DND-41 (cell line): ENCODE measurements around the gene C15orf40.

Source experiments
- ATAC-seq: fragments of 200-7000 bp; cut with Tn5 transposase; 3 replicates; pipeline ENCODE4 v1.9.1; 2021; ENCODE audit warnings: low read depth; ENCODE audit not compliant: insufficient read depth
- DNase-seq: peaks from one replicate; pipeline ENCODE4 v3.0.0-alpha.2; 2020
- H2AFZ ChIP-seq: 2 replicates; pipeline ENCODE4 v1.6.0; 2012; ENCODE audit warnings: low read depth, low read length
- H3K27ac ChIP-seq: 2 replicates; pipeline ENCODE4 v1.5.1; 2012; ENCODE audit warnings: low read length, inconsistent platforms
- H3K27me3 ChIP-seq: fragments of 200-600 bp; sonication (generic); 2 replicates; pipeline ENCODE4 v1.6.0; 2012; ENCODE audit warnings: low read length, mild to moderate bottlenecking, inconsistent platforms; ENCODE audit not compliant: insufficient read depth, poor library complexity
- H3K36me3 ChIP-seq: 2 replicates; pipeline ENCODE4 v1.5.1; 2012; ENCODE audit warnings: low read length, inconsistent platforms; ENCODE audit not compliant: insufficient read depth
- H3K4me1 ChIP-seq: 2 replicates; pipeline ENCODE4 v1.5.1; 2012; ENCODE audit warnings: mild to moderate bottlenecking, low read length; ENCODE audit not compliant: insufficient read depth
- H3K4me2 ChIP-seq: 2 replicates; pipeline ENCODE4 v1.6.0; 2012; ENCODE audit warnings: mild to moderate bottlenecking, moderate library complexity, low read length, inconsistent platforms; ENCODE audit not compliant: insufficient read depth
- H3K4me3 ChIP-seq, 2 experiments: fragments of 200-600 bp in 1 of 2; shearing (Covaris generic) in 1 of 2; 2 replicates each; pipeline ENCODE4 v1.5.1; 2012 to 2016; ENCODE audit warnings: inconsistent platforms in 2 of 2, low read length in 2 of 2, mild to moderate bottlenecking in 2 of 2, low read depth in 1 of 2, moderate library complexity in 1 of 2
- H3K79me2 ChIP-seq: 2 replicates; pipeline ENCODE4 v1.6.0; 2012; ENCODE audit warnings: low read length, inconsistent platforms; ENCODE audit not compliant: insufficient read depth
- H3K9ac ChIP-seq: 2 replicates; pipeline ENCODE4 v1.6.0; 2012; ENCODE audit warnings: low read depth, mild to moderate bottlenecking, inconsistent platforms, low read length, moderate library complexity
- H3K9me3 ChIP-seq: 2 replicates; pipeline ENCODE4 v1.5.1; 2012; ENCODE audit warnings: low read length, moderate library complexity, mild to moderate bottlenecking, inconsistent platforms; ENCODE audit not compliant: insufficient read depth, severe bottlenecking
- H4K20me1 ChIP-seq: 2 replicates; pipeline ENCODE4 v1.6.0; 2012; ENCODE audit warnings: low read length; ENCODE audit not compliant: insufficient read depth
- CTCF ChIP-seq: IDR thresholded peaks from 2 replicates; pipeline ENCODE4 v1.5.1; 2012; ENCODE audit warnings: borderline replicate concordance, low read length, moderate library complexity, mild to moderate bottlenecking; ENCODE audit not compliant: poor library complexity, severe bottlenecking; ENCODE audit errors: extremely low read depth
- EZH2 ChIP-seq: IDR thresholded peaks from 3 replicates; pipeline ENCODE4 v1.6.1; 2012; ENCODE audit warnings: borderline replicate concordance, low read depth, mild to moderate bottlenecking, moderate library complexity, low read length, inconsistent platforms; ENCODE audit not compliant: severe bottlenecking

The C15orf40 gene

GRCh38 chr15:83011271-83012075 is at the start of gene C15orf40:
Gene C15orf40, minus strand, starts transcription at chr15:83011639. Its CDS starts 32 bp downstream, at chr15:83011607.
- ATAC-seq, result peak; percentile 82

GRCh38 chr15:83057696-83058376 is 46.4 kb upstream of the C15orf40 start:
- H3K4me2 ChIP-seq, result no peak overlapping the region
- no peak overlapping the region for H3K9ac ChIP-seq
- H3K9me3 ChIP-seq, result no peaks in the 10 kb centered on the region
- H3K4me3 ChIP-seq, result no peak overlapping the region
- DNase-seq (no peak), ATAC-seq (no peak)
- H3K36me3 ChIP-seq, result peaks cover 63% of the 10 kb centered on the region
- H2AFZ ChIP-seq, result no peak overlapping the region
- peaks cover 37% of the 10 kb centered on the region; the same call in 1 of the 2 replicates for H4K20me1 ChIP-seq
- no peaks in the 10 kb centered on the region for H3K27me3 ChIP-seq
- no peak overlapping the region for H3K27ac ChIP-seq
- peaks cover 74% of the 10 kb centered on the region for H3K79me2 ChIP-seq
- TF ChIP-seq CTCF (no peak), EZH2 (no peak)
- H3K4me1 ChIP-seq, result peaks cover 19% of the 10 kb centered on the region

More at GRCh38 chr15:83011271-83012075, at the start of gene C15orf40:
- H3K79me2 ChIP-seq, result peaks cover 35% of the 10 kb centered on the region
- peak; percentile 69 for TF ChIP-seq CTCF
- no peak for TF ChIP-seq EZH2
- peak within 1 kb of the TSS; percentile 59 to 91; a peak in 3 of 4 replicates for H3K4me3 ChIP-seq
- peak within 1 kb of the TSS; percentile 79 for H3K9ac ChIP-seq
- H3K27me3 ChIP-seq, result no peaks in the 10 kb centered on the region
- no peaks in the 10 kb centered on the region for H3K9me3 ChIP-seq
- H3K4me1 ChIP-seq, result peaks cover 40% of the 10 kb centered on the region
- peak within 1 kb of the TSS; percentile 66 for H3K4me2 ChIP-seq
- peak within 1 kb of the TSS; percentile 77 for H3K27ac ChIP-seq
- peak; percentile 83 for DNase-seq
- peaks cover 39% of the 10 kb centered on the region for H3K36me3 ChIP-seq
- H2AFZ ChIP-seq, result peak within 1 kb of the TSS; percentile 92
- H4K20me1 ChIP-seq, result no peaks in the 10 kb centered on the region

- TF ChIP-seq CTCF (no peak), EZH2 (no peak)
- Histone ChIP-seq H3K4me2 (no peak overlapping the region), H3K4me1 (peaks cover 11% of the 10 kb centered on the region; the same call in 1 of the 2 replicates), H3K79me2 (peaks cover 69% of the 10 kb centered on the region), H4K20me1 (peaks cover 29% of the 10 kb centered on the region; the same call in 1 of the 2 replicates), H3K9me3 (no peaks in the 10 kb centered on the region), H3K27ac (no peak overlapping the region), H3K9ac (no peak overlapping the region), H3K36me3 (peaks cover 57% of the 10 kb centered on the region), H2AFZ (no peak overlapping the region), H3K4me3 (no peak overlapping the region), H3K27me3 (no peaks in the 10 kb centered on the region)
- ATAC-seq, result no peak
- no peak for DNase-seq
These were observed 45.6 kb upstream of the C15orf40 start for GRCh38 chr15:83057002-83057401.
